ENCODE measurements around the gene GUCD1. TPM values are rescaled to one million over a fixed set of nuclear protein-coding genes. Genes with fewer than 3 reads are reported as not detected.

GUCD1 gene
- total RNA-seq, 1 experiment from 2014 or later = 87.4 TPM

- Histone ChIP-seq H3K27ac (ENCODE audit: insufficient read length, low read depth, low read length) (no peak overlapping the region), H3K79me2 (ENCODE audit: insufficient read depth, low read length) (no peaks in the 10 kb centered on the region), H3K56ac (ENCODE audit: insufficient read length, low read depth, low read length) (no peak overlapping the region), H3K4me1 (ENCODE audit: insufficient read depth, low read length) (no peaks in the 10 kb centered on the region; the same call in 1 of the 2 replicates), H3K79me1 (ENCODE audit: insufficient read depth, low read depth, low read length, poor library complexity, severe bottlenecking) (no peaks in the 10 kb centered on the region), H3T11ph (ENCODE audit: low read length) (no peak overlapping the region), H3K23ac (ENCODE audit: insufficient read length, low read depth, low read length) (no peak overlapping the region), H3K18ac (ENCODE audit: insufficient read length, low read depth, low read length) (no peak overlapping the region), H2AFZ (ENCODE audit: low read length) (no peak overlapping the region), H3K4me2 (ENCODE audit: insufficient read depth, insufficient read length, low read length) (no peak overlapping the region), H3K4ac (ENCODE audit: low read depth, low read length) (no peak overlapping the region), H3K14ac (ENCODE audit: insufficient read depth, low read length) (no peak overlapping the region), H2AK5ac (ENCODE audit: insufficient read length, low read length) (no peak overlapping the region), H3K9me3 (ENCODE audit: control insufficient read depth, low read depth, low read length) (no peaks in the 10 kb centered on the region), H2BK20ac (ENCODE audit: low read depth, low read length, poor library complexity, severe bottlenecking) (no peak overlapping the region), H4K91ac (ENCODE audit: insufficient read length, low read depth, low read length) (no peak overlapping the region), H3K9ac (ENCODE audit: extremely low read depth, insufficient read length, low read length) (no peak overlapping the region), H2BK5ac (ENCODE audit: insufficient read length, low read length) (no peak overlapping the region), H4K8ac (replicated peaks; ENCODE audit: insufficient read length, low read depth, low read length) (no peak overlapping the region), H3K23me2 (ENCODE audit: insufficient read length, low read depth, low read length, poor library complexity, severe bottlenecking) (no peaks in the 10 kb centered on the region), H3K27me3 (ENCODE audit: insufficient read depth, low read length) (no peaks in the 10 kb centered on the region), H2BK15ac (ENCODE audit: low read depth, low read length) (no peak overlapping the region), H4K20me1 (ENCODE audit: control insufficient read depth, insufficient read depth, insufficient read length) (no peaks in the 10 kb centered on the region), H2BK12ac (ENCODE audit: insufficient read length, low read depth, low read length) (no peak overlapping the region), H4K5ac (ENCODE audit: insufficient read length, low read depth, low read length) (no peak overlapping the region), H2BK120ac (ENCODE audit: low read depth, low read length, poor library complexity, severe bottlenecking) (no peak overlapping the region)
- no CpG with 5 or more reads among the region's 10 CpGs for WGBS (ENCODE audit: extremely low coverage, insufficient read length, low lambda C conversion rate)
- no peaks in the 10 kb centered on the region; a peak in 1 of 5 replicates for H3K9me3 Mint-ChIP-seq
- no peak overlapping the region for H3K27ac Mint-ChIP-seq
- no peak for DNase-seq
- no peak for TF ChIP-seq CTCF (conservative IDR thresholded peaks at IDR 0.05)
- no peaks in the 10 kb centered on the region; a peak in 1 of 7 replicates for H3K36me3 Mint-ChIP-seq (ENCODE audit: insufficient read depth in 1 of 3, low read depth in 3 of 3)
- peaks cover 33 to 34% of the 10 kb centered on the region in 2 experiments for H3K4me1 Mint-ChIP-seq
- peaks cover 2% of the 10 kb centered on the region; the same call in 1 of the 2 replicates for H3K27me3 Mint-ChIP-seq (ENCODE audit: low read depth)
- no peak overlapping the region for H3K4me3 Mint-ChIP-seq
Measured at GRCh38 chr22:24510637-24511625, 44.0 kb downstream of the GUCD1 start.
